Loucy (cell line): ENCODE measurements around the gene NUP188.

Source experiments
- H2AFZ ChIP-seq: fragments of 200-600 bp; sonication (generic); 2 replicates; pipeline ENCODE4 v1.6.0; 2016; ENCODE audit warnings: antibody characterized with exemption, mild to moderate bottlenecking, low read length, moderate library complexity
- H3F3A ChIP-seq: fragments of 200-600 bp; 2 replicates; pipeline ENCODE4 v1.6.0; 2016; ENCODE audit warnings: antibody characterized with exemption, low read depth, mild to moderate bottlenecking
- H3K27me3 ChIP-seq: fragments of 200-600 bp; sonication (generic); 2 replicates; pipeline ENCODE4 v1.6.1; 2014; ENCODE audit warnings: low read length, mild to moderate bottlenecking; ENCODE audit not compliant: insufficient read depth, poor library complexity, severe bottlenecking
- H3K36me3 ChIP-seq: fragments of 200-600 bp; sonication (generic); 2 replicates; pipeline ENCODE4 v1.6.1; 2016; ENCODE audit warnings: low read length; ENCODE audit not compliant: insufficient read depth
- H3K4me1 ChIP-seq: fragments of 200-600 bp; sonication (generic); 2 replicates; pipeline ENCODE4 v1.5.1; 2014; ENCODE audit warnings: low read length, mild to moderate bottlenecking; ENCODE audit not compliant: insufficient read depth, poor library complexity, severe bottlenecking
- H3K4me2 ChIP-seq: fragments of 200-600 bp; sonication (generic); 2 replicates; pipeline ENCODE4 v1.6.0; 2014; ENCODE audit warnings: antibody characterized with exemption, low read length, low read depth, mild to moderate bottlenecking; ENCODE audit not compliant: poor library complexity, severe bottlenecking
- H3K4me3 ChIP-seq: fragments of 200-600 bp; sonication (generic); 2 replicates; pipeline ENCODE4 v1.5.1; 2014; ENCODE audit warnings: low read length, mild to moderate bottlenecking, mixed read lengths; ENCODE audit not compliant: poor library complexity, severe bottlenecking
- H3K79me2 ChIP-seq: fragments of 200-600 bp; sonication (generic); 2 replicates; pipeline ENCODE4 v1.6.1; 2014; ENCODE audit warnings: low read length; ENCODE audit not compliant: insufficient read depth
- H3K9ac ChIP-seq: fragments of 200-600 bp; sonication (generic); 2 replicates; pipeline ENCODE4 v1.6.0; 2014; ENCODE audit warnings: mild to moderate bottlenecking, low read depth, low read length, moderate library complexity; ENCODE audit not compliant: poor library complexity, severe bottlenecking
- H3K9me2 ChIP-seq: fragments of 200-600 bp; sonication (generic); replicated peaks from 2 replicates; pipeline ENCODE4 v1.6.1; 2016; ENCODE audit warnings: low read depth, low read length, mixed read lengths
- H3K9me3 ChIP-seq: fragments of 200-600 bp; sonication (generic); 2 replicates; pipeline ENCODE4 v1.6.1; 2014; ENCODE audit warnings: mild to moderate bottlenecking, antibody characterized with exemption, low read length, low read depth; ENCODE audit not compliant: insufficient read depth
- H4K20me1 ChIP-seq: fragments of 200-600 bp; sonication (generic); 2 replicates; pipeline ENCODE4 v1.6.0; 2014; ENCODE audit warnings: antibody characterized with exemption, low read length, mild to moderate bottlenecking; ENCODE audit not compliant: insufficient read depth, poor library complexity, severe bottlenecking
- EZH2phosphoT487 ChIP-seq: fragments of 200-600 bp; IDR thresholded peaks from 2 replicates; pipeline ENCODE4 v1.6.1; 2018; ENCODE audit warnings: antibody characterized with exemption, mild to moderate bottlenecking, moderate library complexity, borderline replicate concordance
- TF ChIP-seq, protein P1 (sequence below): fragments of 200-600 bp; sonication (generic); conservative IDR thresholded peaks from 2 replicates; pipeline ENCODE4 v1.5.1; 2014; ENCODE audit warnings: mild to moderate bottlenecking, antibody characterized with exemption, low read length

Gene NUP188

DNA sequence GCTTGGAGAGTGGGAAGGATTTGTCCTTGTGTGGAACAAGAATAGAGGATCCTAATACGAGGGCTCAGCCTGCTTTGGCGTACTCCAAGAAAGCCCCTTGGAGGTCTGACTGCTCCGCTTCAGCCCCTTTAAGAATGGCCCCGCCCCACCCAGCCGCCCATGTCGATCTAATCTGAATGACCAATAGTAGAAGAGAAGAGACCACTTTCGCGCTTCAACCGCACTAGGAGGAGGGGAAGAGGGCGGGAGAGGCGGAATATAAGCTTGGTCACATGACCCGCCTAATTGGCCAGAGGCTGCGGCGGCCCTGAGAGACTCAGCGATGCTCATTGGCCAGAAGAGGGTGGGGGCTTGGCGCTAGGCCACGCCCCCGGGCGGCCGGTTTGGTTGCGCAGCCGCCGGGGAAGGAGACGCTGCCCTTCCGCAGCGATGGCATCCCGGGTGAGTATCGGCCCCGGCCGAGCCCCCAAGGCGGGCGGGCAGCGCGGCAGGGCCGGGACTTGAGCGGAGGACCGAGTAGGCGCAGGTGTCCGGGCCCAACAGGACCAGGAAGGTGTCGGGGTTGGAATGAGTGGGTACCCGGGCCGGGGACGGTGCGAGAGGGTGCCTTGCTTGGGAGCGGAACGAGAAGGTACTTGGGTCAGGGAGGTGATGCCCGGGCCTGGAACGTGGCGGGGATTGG lies 88.9 kb downstream of the NUP188 start, which contains the start of gene MIGA2:
MIGA2 (plus strand) TSS at position 386 of the 682 bp plus-strand sequence. CDS start 3,969 bp downstream, outside the sequence.
- H2AFZ ChIP-seq: peak within 1 kb of the TSS; percentile 90

DNA sequence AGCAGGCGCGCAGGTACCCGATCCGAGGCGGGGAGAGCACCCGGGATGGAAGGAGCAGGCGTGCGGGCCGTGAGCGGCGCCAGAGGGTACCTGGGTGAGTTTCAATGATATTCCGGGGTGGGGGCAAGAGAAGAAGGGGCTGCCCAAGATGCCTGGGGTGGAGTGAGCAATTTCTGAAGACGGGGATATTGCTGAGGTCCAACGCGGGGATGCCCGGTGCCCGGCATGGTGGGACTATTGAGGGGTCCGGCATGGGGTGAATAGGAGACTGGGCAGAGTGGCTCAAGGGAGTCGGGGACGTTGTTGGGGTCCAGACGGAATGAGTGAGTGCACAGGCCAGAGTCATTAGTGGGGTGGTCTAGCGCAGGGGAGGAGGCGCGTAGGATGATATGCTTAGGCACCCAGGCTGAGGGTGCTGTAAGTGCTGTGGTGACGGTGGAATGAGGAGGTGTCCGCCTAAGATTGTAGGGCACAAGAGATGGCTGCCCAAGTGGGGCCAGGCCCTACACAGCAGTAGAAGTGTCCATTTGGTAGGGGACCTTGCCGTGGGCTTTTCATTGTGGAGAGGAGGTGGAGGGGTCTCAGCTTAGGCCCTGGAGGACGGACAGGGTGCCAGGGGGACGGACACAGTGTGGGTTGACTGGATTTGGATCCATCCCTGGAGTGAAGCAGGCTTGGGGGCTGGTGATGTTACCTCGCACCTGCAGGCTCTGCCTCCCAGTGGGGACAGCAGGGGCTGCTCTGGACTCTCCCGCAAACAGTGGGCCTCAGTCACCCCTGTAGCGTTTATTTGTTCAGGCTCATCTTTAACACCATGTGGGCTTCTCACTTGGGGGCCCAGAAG lies 89.6 kb downstream of the NUP188 start:
- Histone ChIP-seq H2AFZ (no peak overlapping the region; the same call in 1 of the 2 replicates), H3K36me3 (no peaks in the 10 kb centered on the region), H3K4me1 (peaks cover 6% of the 10 kb centered on the region), H3K4me2 (peak overlapping the region; percentile 86), H3F3A (no peaks in the 10 kb centered on the region), H3K9ac (peak overlapping the region; percentile 70), H3K9me2 (no peaks in the 10 kb centered on the region), H3K27me3 (no peaks in the 10 kb centered on the region), H4K20me1 (no peaks in the 10 kb centered on the region), H3K79me2 (peaks cover 28% of the 10 kb centered on the region), H3K4me3 (peak overlapping the region; percentile 78), H3K9me3 (no peaks in the 10 kb centered on the region)
- TF ChIP-seq, protein P1, sequence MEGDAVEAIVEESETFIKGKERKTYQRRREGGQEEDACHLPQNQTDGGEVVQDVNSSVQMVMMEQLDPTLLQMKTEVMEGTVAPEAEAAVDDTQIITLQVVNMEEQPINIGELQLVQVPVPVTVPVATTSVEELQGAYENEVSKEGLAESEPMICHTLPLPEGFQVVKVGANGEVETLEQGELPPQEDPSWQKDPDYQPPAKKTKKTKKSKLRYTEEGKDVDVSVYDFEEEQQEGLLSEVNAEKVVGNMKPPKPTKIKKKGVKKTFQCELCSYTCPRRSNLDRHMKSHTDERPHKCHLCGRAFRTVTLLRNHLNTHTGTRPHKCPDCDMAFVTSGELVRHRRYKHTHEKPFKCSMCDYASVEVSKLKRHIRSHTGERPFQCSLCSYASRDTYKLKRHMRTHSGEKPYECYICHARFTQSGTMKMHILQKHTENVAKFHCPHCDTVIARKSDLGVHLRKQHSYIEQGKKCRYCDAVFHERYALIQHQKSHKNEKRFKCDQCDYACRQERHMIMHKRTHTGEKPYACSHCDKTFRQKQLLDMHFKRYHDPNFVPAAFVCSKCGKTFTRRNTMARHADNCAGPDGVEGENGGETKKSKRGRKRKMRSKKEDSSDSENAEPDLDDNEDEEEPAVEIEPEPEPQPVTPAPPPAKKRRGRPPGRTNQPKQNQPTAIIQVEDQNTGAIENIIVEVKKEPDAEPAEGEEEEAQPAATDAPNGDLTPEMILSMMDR: no peak
- TF ChIP-seq EZH2phosphoT487: no peak

More for the DNA sequence above, 88.9 kb downstream of the NUP188 start, which contains the start of gene MIGA2:
- H3K4me2 ChIP-seq: peak within 1 kb of the TSS; percentile 86
- no peaks in the 10 kb centered on the region for H3K36me3 ChIP-seq
- H3F3A ChIP-seq: no peaks in the 10 kb centered on the region
- no peaks in the 10 kb centered on the region for H3K9me3 ChIP-seq
- H3K9ac ChIP-seq: peak within 1 kb of the TSS; percentile 70
- H3K4me1 ChIP-seq: peaks cover 6% of the 10 kb centered on the region
- H3K79me2 ChIP-seq: peaks cover 25% of the 10 kb centered on the region
- no peaks in the 10 kb centered on the region for H4K20me1 ChIP-seq
- no peaks in the 10 kb centered on the region for H3K9me2 ChIP-seq
- peak within 1 kb of the TSS; percentile 78 for H3K4me3 ChIP-seq
- TF ChIP-seq EZH2phosphoT487: no peak
- TF ChIP-seq, protein P1: no peak
- no peaks in the 10 kb centered on the region for H3K27me3 ChIP-seq

DNA sequence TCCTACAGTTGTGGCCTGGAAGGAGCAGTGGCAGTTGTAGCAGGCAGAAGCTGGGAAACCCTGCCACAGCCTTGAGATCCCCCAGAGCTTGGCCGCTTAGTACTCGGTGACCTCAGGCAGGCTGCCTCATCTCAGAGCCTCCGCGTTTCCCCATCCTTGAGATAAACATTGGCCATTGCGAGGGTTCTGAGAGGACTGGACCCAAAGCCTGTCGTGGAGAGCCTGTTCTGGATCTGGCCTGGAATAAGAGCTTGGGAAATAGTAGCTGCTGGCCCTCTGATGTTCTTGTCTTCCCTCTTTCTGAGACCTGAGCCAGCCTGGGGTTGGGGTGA lies 90.2 kb downstream of the NUP188 start:
- Histone ChIP-seq H2AFZ (no peak overlapping the region), H3K4me1 (peaks cover 6% of the 10 kb centered on the region), H3K9me3 (no peaks in the 10 kb centered on the region), H4K20me1 (no peaks in the 10 kb centered on the region), H3K79me2 (peaks cover 28% of the 10 kb centered on the region), H3K27me3 (no peaks in the 10 kb centered on the region), H3K9me2 (no peaks in the 10 kb centered on the region), H3K4me2 (peak overlapping the region; percentile 86), H3K36me3 (no peaks in the 10 kb centered on the region), H3F3A (no peaks in the 10 kb centered on the region), H3K4me3 (peak overlapping the region; percentile 78), H3K9ac (peak overlapping the region; percentile 70)
- TF ChIP-seq, protein P1: no peak
- no peak for TF ChIP-seq EZH2phosphoT487
